HL-60 (cell line): ENCODE measurements around the gene DTNBP1.

Source experiments
- DNase-seq, 2 experiments: peaks; one replicate each; pipeline ENCODE4 v3.0.0-alpha.2; 2010 to 2020; ENCODE audit warnings: low read depth in 1 of 2, low spot score in 1 of 2
- H3K27ac ChIP-seq: fragments of 250-450 bp; sonication (Bioruptor Pico); replicated peaks from 2 replicates; pipeline ENCODE4 v1.5.1; 2020; ENCODE audit warnings: mild to moderate bottlenecking, moderate library complexity
- H3K27me3 ChIP-seq: fragments of 250-450 bp; sonication (Bioruptor Pico); 2 replicates; pipeline ENCODE4 v1.5.1; 2021; ENCODE audit warnings: mild to moderate bottlenecking, moderate library complexity; ENCODE audit not compliant: insufficient read depth, poor library complexity, severe bottlenecking
- H3K4me3 ChIP-seq: replicated peaks from 2 replicates; pipeline ENCODE4 v1.5.1; 2011; ENCODE audit warnings: mild to moderate bottlenecking, control low read depth, low read length; ENCODE audit not compliant: insufficient read depth
- GABPA ChIP-seq: IDR thresholded peaks from 2 replicates; pipeline ENCODE4 v1.6.1; 2012; ENCODE audit warnings: low read depth
- POLR2AphosphoS5 ChIP-seq: IDR thresholded peaks from 2 replicates; pipeline ENCODE4 v1.6.1; 2012; ENCODE audit warnings: low read depth
- SPI1 ChIP-seq: IDR thresholded peaks from 2 replicates; pipeline ENCODE4 v1.6.1; 2012; ENCODE audit warnings: low read depth, mild to moderate bottlenecking, borderline replicate concordance
- TF ChIP-seq, protein P1 (sequence below): IDR thresholded peaks from 2 replicates; pipeline ENCODE4 v1.6.1; 2012; ENCODE audit warnings: low read depth; ENCODE audit not compliant: insufficient replicate concordance
- TF ChIP-seq, protein P2 (sequence below): IDR thresholded peaks from one replicate; pipeline ENCODE4 v1.5.1; 2011; ENCODE audit warnings: low read length, control low read depth, inconsistent platforms; ENCODE audit not compliant: insufficient read depth

Gene DTNBP1

DNA sequence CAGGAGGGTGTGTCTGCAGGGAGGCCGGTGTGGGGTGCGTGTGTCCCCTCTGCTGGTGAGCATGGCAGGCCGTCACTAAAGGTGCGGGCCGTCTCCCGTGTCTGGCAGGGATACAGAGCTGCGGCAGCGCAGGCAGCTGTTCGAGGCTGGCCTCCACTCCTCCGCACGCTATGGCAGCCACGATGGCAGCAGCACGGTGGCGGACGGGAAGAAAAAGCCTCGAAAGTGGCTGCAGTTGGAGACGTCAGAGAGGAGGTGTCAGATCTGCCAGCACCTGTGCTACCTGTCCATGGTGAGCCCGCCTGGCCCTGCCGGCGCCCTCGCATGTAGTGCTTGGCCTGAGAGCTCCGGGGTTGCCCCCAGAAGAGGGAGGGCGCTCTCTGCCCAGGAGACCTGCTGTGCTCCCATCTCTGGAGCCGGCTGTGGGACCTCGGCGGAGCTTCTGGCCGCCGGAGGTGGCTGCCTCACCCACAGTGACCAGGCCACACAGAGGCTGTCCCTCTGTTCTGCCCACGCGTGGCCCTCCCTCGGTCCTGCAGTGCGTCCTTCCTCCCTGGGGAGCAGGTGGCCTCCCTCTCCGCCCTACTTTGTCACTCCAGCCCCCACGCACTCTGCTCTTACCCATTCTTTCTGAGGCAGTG, 149.6 kb downstream of the DTNBP1 start:
- TF ChIP-seq SPI1 (no peak), POLR2AphosphoS5 (no peak), GABPA (no peak)
- TF ChIP-seq, protein P1, sequence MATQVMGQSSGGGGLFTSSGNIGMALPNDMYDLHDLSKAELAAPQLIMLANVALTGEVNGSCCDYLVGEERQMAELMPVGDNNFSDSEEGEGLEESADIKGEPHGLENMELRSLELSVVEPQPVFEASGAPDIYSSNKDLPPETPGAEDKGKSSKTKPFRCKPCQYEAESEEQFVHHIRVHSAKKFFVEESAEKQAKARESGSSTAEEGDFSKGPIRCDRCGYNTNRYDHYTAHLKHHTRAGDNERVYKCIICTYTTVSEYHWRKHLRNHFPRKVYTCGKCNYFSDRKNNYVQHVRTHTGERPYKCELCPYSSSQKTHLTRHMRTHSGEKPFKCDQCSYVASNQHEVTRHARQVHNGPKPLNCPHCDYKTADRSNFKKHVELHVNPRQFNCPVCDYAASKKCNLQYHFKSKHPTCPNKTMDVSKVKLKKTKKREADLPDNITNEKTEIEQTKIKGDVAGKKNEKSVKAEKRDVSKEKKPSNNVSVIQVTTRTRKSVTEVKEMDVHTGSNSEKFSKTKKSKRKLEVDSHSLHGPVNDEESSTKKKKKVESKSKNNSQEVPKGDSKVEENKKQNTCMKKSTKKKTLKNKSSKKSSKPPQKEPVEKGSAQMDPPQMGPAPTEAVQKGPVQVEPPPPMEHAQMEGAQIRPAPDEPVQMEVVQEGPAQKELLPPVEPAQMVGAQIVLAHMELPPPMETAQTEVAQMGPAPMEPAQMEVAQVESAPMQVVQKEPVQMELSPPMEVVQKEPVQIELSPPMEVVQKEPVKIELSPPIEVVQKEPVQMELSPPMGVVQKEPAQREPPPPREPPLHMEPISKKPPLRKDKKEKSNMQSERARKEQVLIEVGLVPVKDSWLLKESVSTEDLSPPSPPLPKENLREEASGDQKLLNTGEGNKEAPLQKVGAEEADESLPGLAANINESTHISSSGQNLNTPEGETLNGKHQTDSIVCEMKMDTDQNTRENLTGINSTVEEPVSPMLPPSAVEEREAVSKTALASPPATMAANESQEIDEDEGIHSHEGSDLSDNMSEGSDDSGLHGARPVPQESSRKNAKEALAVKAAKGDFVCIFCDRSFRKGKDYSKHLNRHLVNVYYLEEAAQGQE = no peak
- TF ChIP-seq, protein P2, sequence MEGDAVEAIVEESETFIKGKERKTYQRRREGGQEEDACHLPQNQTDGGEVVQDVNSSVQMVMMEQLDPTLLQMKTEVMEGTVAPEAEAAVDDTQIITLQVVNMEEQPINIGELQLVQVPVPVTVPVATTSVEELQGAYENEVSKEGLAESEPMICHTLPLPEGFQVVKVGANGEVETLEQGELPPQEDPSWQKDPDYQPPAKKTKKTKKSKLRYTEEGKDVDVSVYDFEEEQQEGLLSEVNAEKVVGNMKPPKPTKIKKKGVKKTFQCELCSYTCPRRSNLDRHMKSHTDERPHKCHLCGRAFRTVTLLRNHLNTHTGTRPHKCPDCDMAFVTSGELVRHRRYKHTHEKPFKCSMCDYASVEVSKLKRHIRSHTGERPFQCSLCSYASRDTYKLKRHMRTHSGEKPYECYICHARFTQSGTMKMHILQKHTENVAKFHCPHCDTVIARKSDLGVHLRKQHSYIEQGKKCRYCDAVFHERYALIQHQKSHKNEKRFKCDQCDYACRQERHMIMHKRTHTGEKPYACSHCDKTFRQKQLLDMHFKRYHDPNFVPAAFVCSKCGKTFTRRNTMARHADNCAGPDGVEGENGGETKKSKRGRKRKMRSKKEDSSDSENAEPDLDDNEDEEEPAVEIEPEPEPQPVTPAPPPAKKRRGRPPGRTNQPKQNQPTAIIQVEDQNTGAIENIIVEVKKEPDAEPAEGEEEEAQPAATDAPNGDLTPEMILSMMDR = no peak
- no peak overlapping the region for H3K4me3 ChIP-seq

DNA sequence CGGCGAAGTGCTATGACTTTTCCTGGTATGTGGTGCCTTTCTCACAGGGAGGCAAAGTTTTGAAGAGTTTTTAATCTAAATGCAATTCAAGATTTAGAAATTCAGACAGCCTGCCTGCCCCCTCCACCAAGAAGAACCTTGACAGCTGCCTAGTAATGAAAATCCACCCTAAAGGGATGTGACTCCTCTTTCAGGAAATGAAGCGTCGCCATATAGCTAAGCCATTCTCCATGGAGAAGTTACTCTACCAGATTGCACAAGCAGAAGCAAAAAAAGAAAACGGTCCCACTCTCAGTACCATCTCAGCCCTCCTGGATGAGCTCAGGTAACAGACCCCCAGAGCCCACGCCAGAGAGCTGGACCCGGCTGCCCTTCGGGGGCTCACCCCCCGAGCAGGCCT, 150.1 kb downstream of the DTNBP1 start:
- H3K27ac ChIP-seq = no peak overlapping the region
- no peak overlapping the region for H3K4me3 ChIP-seq
- TF ChIP-seq, protein P1 = no peak
- TF ChIP-seq, protein P2 = no peak
- TF ChIP-seq GABPA (no peak), SPI1 (no peak), POLR2AphosphoS5 (no peak)
- peak in 1 of 2 experiments; percentile 15 for DNase-seq
- H3K27me3 ChIP-seq = no peaks in the 10 kb centered on the region

More for the DNA sequence above, 149.6 kb downstream of the DTNBP1 start:
- Histone ChIP-seq H3K27me3 (no peaks in the 10 kb centered on the region), H3K27ac (no peak overlapping the region)
- DNase-seq = no peak

DNA sequence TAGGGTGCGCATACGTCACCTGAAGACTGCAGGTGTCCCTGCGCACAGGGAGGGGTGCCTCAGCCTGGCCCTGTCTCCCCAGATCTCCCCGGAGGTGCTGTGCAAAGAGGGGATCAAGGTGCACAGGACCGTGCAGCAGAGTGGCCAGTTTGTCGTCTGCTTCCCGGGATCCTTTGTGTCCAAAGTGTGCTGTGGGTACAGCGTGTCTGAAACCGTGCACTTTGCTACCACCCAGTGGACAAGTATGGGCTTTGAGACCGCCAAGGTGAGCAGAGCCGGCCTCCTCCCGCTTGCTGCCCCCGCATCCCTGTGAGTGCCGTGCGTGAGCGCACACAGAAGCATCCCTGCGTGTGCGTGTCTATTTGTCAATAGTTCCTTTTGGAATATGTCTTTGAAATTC, 150.7 kb downstream of the DTNBP1 start:
- no peak overlapping the region for H3K4me3 ChIP-seq
- TF ChIP-seq, protein P2 = no peak
- no peak for TF ChIP-seq POLR2AphosphoS5
- no peak for DNase-seq
- H3K27me3 ChIP-seq = no peaks in the 10 kb centered on the region
- H3K27ac ChIP-seq = no peak overlapping the region
